K562 (cell line): Measurements from ENCODE around the gene PTGIR. TPM values are rescaled to one million over a fixed set of nuclear protein-coding genes. Genes with fewer than 3 reads are reported as not detected.

Experiments
- ATF6 ChIP-seq: sonication (generic); formaldehyde crosslinking; IDR thresholded peaks from 2 replicates; pipeline ENCODE4 v1.4.0; 2020; ENCODE audit warnings: mild to moderate bottlenecking, missing genetic modification reagents
- BRF1 ChIP-seq: IDR thresholded peaks from 3 replicates; pipeline ENCODE4 v1.6.1; 2011; ENCODE audit warnings: borderline replicate concordance, mild to moderate bottlenecking; ENCODE audit not compliant: insufficient read length; ENCODE audit errors: extremely low read depth
- CBFB ChIP-seq: sonication (generic); formaldehyde crosslinking; IDR thresholded peaks from 2 replicates; pipeline ENCODE4 v1.4.0; 2020; ENCODE audit warnings: mild to moderate bottlenecking, missing genetic modification reagents
- EHMT2 ChIP-seq: fragments of 450-650 bp; IDR thresholded peaks from 2 replicates; pipeline ENCODE4 v1.6.1; 2018; ENCODE audit warnings: antibody characterized with exemption
- ESRRA ChIP-seq: fragments of 450-650 bp; IDR thresholded peaks from 2 replicates; pipeline ENCODE4 v1.6.1; 2014; ENCODE audit warnings: low read depth, mild to moderate bottlenecking, moderate library complexity, borderline replicate concordance
- GATA2 ChIP-seq: sonication (generic); formaldehyde crosslinking; IDR thresholded peaks from 2 replicates; pipeline ENCODE4 v1.4.0; 2020; ENCODE audit warnings: mild to moderate bottlenecking, missing genetic modification reagents
- HOXB6 ChIP-seq: fragments of 250-450 bp; sonication (Bioruptor Pico); IDR thresholded peaks from 2 replicates; pipeline ENCODE4 v1.5.1; 2022; ENCODE audit warnings: mild to moderate bottlenecking, borderline replicate concordance
- MIER1 ChIP-seq: fragments of 450-650 bp; IDR thresholded peaks from 2 replicates; pipeline ENCODE4 v1.6.1; 2016; ENCODE audit warnings: antibody characterized with exemption, mild to moderate bottlenecking, low read depth
- MTA1 ChIP-seq: fragments of 450-650 bp; IDR thresholded peaks from 2 replicates; pipeline ENCODE4 v1.6.1; 2017; ENCODE audit warnings: borderline replicate concordance
- MYC ChIP-seq, 2 experiments: fragments of 250-450 bp in 1 of 2; sonication (Bioruptor Pico) in 1 of 2; IDR thresholded peaks; 2 replicates each; pipeline versions ENCODE4 v1.5.1 to v1.6.1; 2012 to 2021; ENCODE audit warnings: low read depth in 2 of 2, borderline replicate concordance in 1 of 2, improper control_type of control experiment in 1 of 2, low read length in 1 of 2, mild to moderate bottlenecking in 1 of 2, moderate library complexity in 1 of 2
- NKRF ChIP-seq: fragments of 450-650 bp; IDR thresholded peaks from 2 replicates; pipeline ENCODE4 v1.6.1; 2016; ENCODE audit warnings: borderline replicate concordance
- PCBP2 ChIP-seq: fragments of 200-400 bp; formaldehyde crosslinking; IDR thresholded peaks from 2 replicates; pipeline ENCODE4 v1.6.1; 2018; ENCODE audit warnings: low read length, low read depth, mild to moderate bottlenecking, moderate library complexity; ENCODE audit not compliant: poor library complexity, severe bottlenecking
- PTRF ChIP-seq: fragments of 450-650 bp; IDR thresholded peaks from 2 replicates; pipeline ENCODE4 v1.6.1; 2016; ENCODE audit warnings: mild to moderate bottlenecking, missing genetic modification characterization, missing compliant biosample characterization
- RBM34 ChIP-seq: fragments of 200-400 bp; formaldehyde crosslinking; IDR thresholded peaks from 2 replicates; pipeline ENCODE4 v1.6.1; 2018; ENCODE audit warnings: low read length, borderline replicate concordance; ENCODE audit not compliant: insufficient read depth
- RHOXF2B ChIP-seq: fragments of 250-450 bp; sonication (Bioruptor Pico); conservative IDR thresholded peaks from 2 replicates; pipeline ENCODE4 v1.5.1; 2021
- SMAD3 ChIP-seq: fragments of 450-650 bp; formaldehyde crosslinking; conservative IDR thresholded peaks from 2 replicates; pipeline ENCODE4 v1.4.0; 2020; ENCODE audit warnings: mild to moderate bottlenecking
- SRSF1 ChIP-seq: fragments of 200-400 bp; formaldehyde crosslinking; IDR thresholded peaks from 2 replicates; pipeline ENCODE4 v1.6.1; 2017; ENCODE audit warnings: mild to moderate bottlenecking, low read depth, low read length, moderate library complexity
- STAG1 ChIP-seq: sonication (generic); formaldehyde crosslinking; IDR thresholded peaks from 2 replicates; pipeline ENCODE4 v1.5.0; 2020; ENCODE audit warnings: missing genetic modification reagents, borderline replicate concordance
- ZNF589 ChIP-seq: fragments of 200-800 bp; sonication (Bioruptor generic); IDR thresholded peaks from 2 replicates; pipeline ENCODE4 v1.6.1; 2016; ENCODE audit warnings: low read depth, missing genetic modification characterization, missing compliant biosample characterization
- ZNF695 ChIP-seq: fragments of 450-650 bp; formaldehyde crosslinking; IDR thresholded peaks from 2 replicates; pipeline ENCODE4 v1.4.0; 2020; ENCODE audit warnings: mild to moderate bottlenecking, moderate library complexity
- ZNF707 ChIP-seq: fragments of 250-450 bp; sonication (Bioruptor Pico); conservative IDR thresholded peaks from 2 replicates; pipeline ENCODE4 v1.8.0; 2022; ENCODE audit warnings: inconsistent platforms, mild to moderate bottlenecking, moderate library complexity
- polyA plus RNA-seq, 8 experiments: library from polyadenylated mRNA; depleted of rRNA in 4 of 8; stranded (reverse) in 5 of 8; unstranded in 3 of 8; fragments of >200 nt; fragmentation: Nextera tagmentation in 2 of 8; fragmentation: Illumina TruSeq in 1 of 8; extraction: Ambion mirVana in 2 of 8; extraction: Trizol in 1 of 8; gene quantifications; 2 replicates each; pipeline versions ENCODE4 v1.2.1 to v1.2.3, GENCODE V29; 2011 to 2014; ENCODE audit warnings: inconsistent platforms in 1 of 8, missing spikeins in 1 of 8
- total RNA-seq, 7 experiments: library from RNA; depleted of rRNA in 6 of 7; stranded (reverse); fragments of >200 nt in 6 of 7; fragmentation: Illumina TruSeq in 2 of 7; extraction: Trizol in 2 of 7; gene quantifications; 2 replicates each; pipeline versions ENCODE4 v1.2.1 to v1.2.3, GENCODE V29; 2011 to 2021; ENCODE audit warnings: low replicate concordance in 1 of 7
- TF ChIP-seq, protein P1 (sequence below): fragments of 250-450 bp; sonication (Bioruptor Pico); IDR thresholded peaks from 2 replicates; pipeline ENCODE4 v1.5.0; 2020; ENCODE audit warnings: mild to moderate bottlenecking

PTGIR gene
- total and polyA plus RNA-seq, 9 of the 15 experiments (the other 6 are each of a cell fraction or from before 2014, with no cell fraction given), result 0.11 to 3.4 (median 1.1) TPM; not detected in 1

- no peak for TF ChIP-seq ATF6 (CRISPR knock-in tag)
- TF ChIP-seq PCBP2, result no peak
- peak; percentile 82; the same call in 1 of the 2 replicates for TF ChIP-seq MIER1
- no peak for TF ChIP-seq RHOXF2B (CRISPR knock-in tag)
- TF ChIP-seq, protein P1, sequence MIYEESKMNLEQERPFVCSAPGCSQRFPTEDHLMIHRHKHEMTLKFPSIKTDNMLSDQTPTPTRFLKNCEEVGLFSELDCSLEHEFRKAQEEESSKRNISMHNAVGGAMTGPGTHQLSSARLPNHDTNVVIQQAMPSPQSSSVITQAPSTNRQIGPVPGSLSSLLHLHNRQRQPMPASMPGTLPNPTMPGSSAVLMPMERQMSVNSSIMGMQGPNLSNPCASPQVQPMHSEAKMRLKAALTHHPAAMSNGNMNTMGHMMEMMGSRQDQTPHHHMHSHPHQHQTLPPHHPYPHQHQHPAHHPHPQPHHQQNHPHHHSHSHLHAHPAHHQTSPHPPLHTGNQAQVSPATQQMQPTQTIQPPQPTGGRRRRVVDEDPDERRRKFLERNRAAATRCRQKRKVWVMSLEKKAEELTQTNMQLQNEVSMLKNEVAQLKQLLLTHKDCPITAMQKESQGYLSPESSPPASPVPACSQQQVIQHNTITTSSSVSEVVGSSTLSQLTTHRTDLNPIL (CRISPR knock-in tag), result no peak
- no peak for TF ChIP-seq ZNF695 (CRISPR knock-in tag)
- TF ChIP-seq BRF1, result no peak
- TF ChIP-seq ZNF707 (CRISPR knock-in tag), result peak; percentile 72; the same call in 1 of the 2 replicates
- peak; percentile 54; the same call in 1 of the 2 replicates for TF ChIP-seq ESRRA
- peak; percentile 78; the same call in 1 of the 2 replicates for TF ChIP-seq SMAD3 (CRISPR knock-in tag)
- TF ChIP-seq MTA1, result no peak; the same call in 1 of the 2 replicates
- TF ChIP-seq PTRF (tag), result no peak
- no peak for TF ChIP-seq STAG1 (CRISPR knock-in tag)
- TF ChIP-seq ZNF589 (CRISPR knock-in tag), result peak; percentile 99
- peak; percentile 50; the same call in 1 of the 2 replicates for TF ChIP-seq NKRF
- no peak for TF ChIP-seq GATA2
- no peak for TF ChIP-seq EHMT2
- peak; percentile 35; the same call in 1 of the 2 replicates for TF ChIP-seq HOXB6 (CRISPR knock-in tag)
- TF ChIP-seq SRSF1, result no peak
- TF ChIP-seq RBM34, result no peak
- peak; percentile 69; the same call in 1 of the 2 replicates for TF ChIP-seq MYC (IDR thresholded peaks at IDR 0.05; ENCODE audit: low read depth, low read length)
- peak; percentile 90; the same call in 1 of the 2 replicates for TF ChIP-seq MYC (CRISPR knock-in tag; IDR thresholded peaks at IDR 0.05; ENCODE audit: borderline replicate concordance, low read depth)
- TF ChIP-seq CBFB (CRISPR knock-in tag), result no peak
Measured at GRCh38 chr19:46600384-46601317, 24.2 kb downstream of the PTGIR start (continued).
